ENCODE data around the gene MZF1. TPM values are rescaled to one million over a fixed set of nuclear protein-coding genes. Genes with fewer than 3 reads are reported as not detected.

Gene MZF1
- total and polyA plus RNA-seq, 10 of the 15 experiments (the other 5 are each of a cell fraction or from before 2014, with no cell fraction given) = 0.38 to 14.7 (median 7.2) TPM

DNA sequence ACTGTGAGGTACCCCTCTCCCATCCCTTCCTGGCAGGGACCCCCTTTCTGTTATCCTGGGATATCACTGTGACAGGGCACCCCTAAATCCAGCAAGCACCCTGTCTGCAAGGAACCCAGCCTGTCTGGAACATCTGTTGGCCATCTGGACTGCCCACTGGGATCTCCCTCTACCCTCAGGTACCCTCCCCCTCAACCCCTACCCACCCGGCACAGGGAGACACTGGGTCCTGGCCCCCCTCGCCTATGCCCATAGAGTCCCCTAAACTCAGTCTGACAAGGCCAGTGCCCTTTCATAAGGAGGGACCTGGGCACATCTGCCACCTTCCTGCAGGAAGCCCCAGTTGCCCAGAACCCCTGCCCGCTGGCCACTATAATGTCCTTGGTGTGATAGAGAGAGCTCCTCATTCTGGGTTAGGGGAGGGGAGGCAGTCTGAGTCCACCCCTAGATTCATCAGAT, 58.5 kb downstream of the MZF1 start:
- Histone ChIP-seq H3K4me3 (peak overlapping the region; percentile 72), H3K27ac (ENCODE audit: control insufficient read depth, insufficient read depth) (peak overlapping the region; percentile 91), H3K36me3 (ENCODE audit: control insufficient read depth in 2 of 2, insufficient read depth in 2 of 2, low read length in 1 of 2) (peaks cover 0 to 8% of the 10 kb centered on the region in 2 experiments; a peak in 3 of 4 replicates), H3K9ac (ENCODE audit: control insufficient read depth, insufficient read depth, low read length) (peak overlapping the region; percentile 89), H2AFZ (ENCODE audit: control insufficient read depth, low read depth, low read length) (no peak overlapping the region), H3K4me1 (ENCODE audit: control insufficient read depth, insufficient read depth, low read length) (peaks cover 23% of the 10 kb centered on the region), H3K4me2 (ENCODE audit: control insufficient read depth, insufficient read depth) (peak overlapping the region; percentile 96), H4K20me1 (ENCODE audit: control insufficient read depth, insufficient read depth) (no peaks in the 10 kb centered on the region), H3K79me2 (ENCODE audit: control insufficient read depth, insufficient read depth, low read length) (peaks cover 39% of the 10 kb centered on the region), H3K9me3 (replicated peaks; ENCODE audit: control insufficient read depth, insufficient read depth, low read length) (no peaks in the 10 kb centered on the region), H3K27me3 (replicated peaks in 1 of 2; ENCODE audit: control insufficient read depth in 2 of 2, insufficient read depth in 2 of 2, low read length in 1 of 2) (no peaks in the 10 kb centered on the region)
- in situ Hi-C loops (cut with MboI) (no loop called here), intact Hi-C loops (cut with micrococcal nuclease; ENCODE audit: unreplicated experiment) (loop anchor here (2.0 to 5.0 kb wide), 2 partner anchors 44 to 187 kb away; partner anchors contain the start of genes UBE2M and ZSCAN22)
- ChIA-PET SMC1A (ENCODE audit: uncharacterized antibody, unreplicated experiment) (interaction anchor here (1.0 to 1.2 kb wide), 4 partner anchors 24 to 70 kb away, joined by 3 to 4 read pairs (median 4); no protein-coding TSS in a partner anchor), RAD21 (ENCODE audit: unreplicated experiment) (interaction anchor here (0.8 to 1.6 kb wide), 3 partner anchors 15 to 65 kb away, joined by 4 to 16 read pairs (median 6); no protein-coding TSS in a partner anchor), CTCF (interaction anchor here (0.6 to 2.0 kb wide), 13 partner anchors 14 to 653 kb away, joined by 3 to 22 read pairs (median 4); partner anchors contain the start of genes CHMP2A, MZF1 and TRIM28), POLR2A (interaction anchor here (0.6 to 1.9 kb wide), 9 partner anchors 22 to 66 kb away, joined by 3 to 14 read pairs (median 3); partner anchors contain the start of genes CHMP2A and TRIM28)
- TF ChIP-seq IKZF2 (IDR thresholded peaks at IDR 0.05) = no peak
- no peak for TF ChIP-seq CHD4 (IDR thresholded peaks at IDR 0.05)
- TF ChIP-seq E2F4 (IDR thresholded peaks at IDR 0.05; ENCODE audit: low read depth, low read length) = no peak
- no peak for TF ChIP-seq ZNF24 (IDR thresholded peaks at IDR 0.05)
- no peak for TF ChIP-seq CREM (IDR thresholded peaks at IDR 0.05; ENCODE audit: low read depth)
- WGBS (ENCODE audit: insufficient coverage, insufficient replicate concordance, low lambda C conversion rate, missing lambda C conversion rate) = 17% methylated on average over 3 of the region's 3 CpGs
- ATAC-seq = no peak
- FAIRE-seq = no peak
- DNase-seq (ENCODE audit: low read depth, low spot score) = no peak
- no TSS peak for BruUV-seq (replicated peaks)
